Measurements from ENCODE around the gene CFAP44. TPM values are rescaled to one million over a fixed set of nuclear protein-coding genes. Genes with fewer than 3 reads are reported as not detected.
A peak's percentile ranks its signal among the peaks of the same experiment; 100 is the strongest.

Gene CFAP44
- total and polyA plus RNA-seq, 2 of the 4 experiments (the other 2 are of a cell fraction), result 0.90 to 1.7 TPM

DNA sequence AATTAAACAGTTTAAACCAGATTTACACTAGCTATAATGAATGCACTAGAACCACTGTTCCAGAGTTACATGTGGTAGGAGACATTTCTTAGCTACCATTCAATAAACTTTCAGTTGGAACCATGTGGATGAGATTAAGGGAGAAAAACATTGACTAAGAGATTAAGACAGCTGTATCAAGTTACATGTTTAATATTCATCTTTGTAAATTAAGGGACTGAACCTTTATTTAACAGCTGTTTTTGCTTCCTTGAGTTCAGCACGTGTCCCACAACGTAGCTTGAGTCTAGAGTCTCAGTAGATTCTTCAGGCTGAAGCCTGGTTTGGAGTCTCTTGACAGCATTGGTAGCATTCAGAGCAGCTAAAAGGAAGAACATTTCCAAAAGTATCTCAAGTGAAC is 27.2 kb upstream of the CFAP44 start:
- Histone ChIP-seq H3K18ac (ENCODE audit: low read depth, low read length) (no peak overlapping the region), H2AFZ (replicated peaks; ENCODE audit: low read length, poor library complexity) (no peak overlapping the region), H2BK20ac (ENCODE audit: low read depth, low read length) (no peak overlapping the region), H3K9me1 (ENCODE audit: insufficient read depth, low read length) (no peaks in the 10 kb centered on the region), H3K14ac (replicated peaks; ENCODE audit: low read depth, low read length) (no peak overlapping the region), H3K4me1 (ENCODE audit: control insufficient read depth, insufficient read depth, low read length) (no peaks in the 10 kb centered on the region), H3K27me3 (ENCODE audit: control insufficient read depth, insufficient read depth, low read length) (no peaks in the 10 kb centered on the region), H3K36me3 (ENCODE audit: control insufficient read depth, insufficient read depth, low read length) (peaks cover 6% of the 10 kb centered on the region), H3K23ac (ENCODE audit: low read depth, low read length) (no peak overlapping the region), H4K20me1 (ENCODE audit: insufficient read depth, low read length) (no peaks in the 10 kb centered on the region), H3K4me3 (ENCODE audit: insufficient read depth, low read depth, low read length) (no peak overlapping the region), H2BK5ac (ENCODE audit: low read depth, low read length, poor library complexity, severe bottlenecking) (no peak overlapping the region), H4K8ac (ENCODE audit: low read depth in 2 of 2, low read length in 2 of 2) (no peak overlapping the region), H2BK15ac (ENCODE audit: low read depth, low read length) (no peak overlapping the region), H3K4me2 (ENCODE audit: low read depth, low read length) (no peak overlapping the region), H4K5ac (ENCODE audit: low read depth, low read length) (no peak overlapping the region), H3K27ac (ENCODE audit: insufficient read depth, low read length) (no peak overlapping the region), H3K79me1 (ENCODE audit: low read depth in 1 of 2, low read length in 2 of 2) (no peaks in the 10 kb centered on the region), H4K91ac (ENCODE audit: insufficient read depth, low read depth, low read length) (no peak overlapping the region), H3K4ac (ENCODE audit: low read depth, low read length) (no peak overlapping the region), H2AK5ac (ENCODE audit: low read depth, low read length) (no peak overlapping the region), H3K56ac (ENCODE audit: extremely low read depth, insufficient read depth, low read length) (no peak overlapping the region), H3K9ac (ENCODE audit: low read depth, low read length) (no peak overlapping the region), H2AK9ac (replicated peaks; ENCODE audit: low read depth, low read length, poor library complexity) (no peak overlapping the region), H3K9me3 (ENCODE audit: control insufficient read depth, insufficient read depth, low read length) (no peaks in the 10 kb centered on the region), H2BK120ac (ENCODE audit: low read depth, low read length) (no peak overlapping the region)
- CTCF ChIA-PET, result interaction anchor here (0.6 to 1.3 kb wide), 2 partner anchors 12 to 548 kb away, joined by 5 to 12 read pairs; no protein-coding TSS in a partner anchor
- dilution Hi-C loops (cut with HindIII; ENCODE audit: low sequenced_read_pairs, unreplicated experiment), result no loop called here
- BruUV-seq (replicated peaks), result no TSS peak
- ATAC-seq (ENCODE audit: low read depth) (no peak), DNase-seq (peak; percentile 4)
- 100% methylated on average over 2 of the region's 2 CpGs; no CpG with 5 or more reads in 1 of the 2 experiments for WGBS, 2 experiments (ENCODE audit: extremely low coverage in 2 of 2, insufficient read length in 1 of 2)
- POLR2A ChIA-PET (ENCODE audit: unreplicated experiment), result no interaction called here
- in situ Hi-C loops (cut with MboI; ENCODE audit: low sequenced_read_pairs), result no loop called here
- no peak for TF ChIP-seq NFE2L2 (IDR thresholded peaks at IDR 0.05; ENCODE audit: low read depth, low read length)
- TF ChIP-seq, protein P1, sequence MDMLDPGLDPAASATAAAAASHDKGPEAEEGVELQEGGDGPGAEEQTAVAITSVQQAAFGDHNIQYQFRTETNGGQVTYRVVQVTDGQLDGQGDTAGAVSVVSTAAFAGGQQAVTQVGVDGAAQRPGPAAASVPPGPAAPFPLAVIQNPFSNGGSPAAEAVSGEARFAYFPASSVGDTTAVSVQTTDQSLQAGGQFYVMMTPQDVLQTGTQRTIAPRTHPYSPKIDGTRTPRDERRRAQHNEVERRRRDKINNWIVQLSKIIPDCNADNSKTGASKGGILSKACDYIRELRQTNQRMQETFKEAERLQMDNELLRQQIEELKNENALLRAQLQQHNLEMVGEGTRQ (IDR thresholded peaks at IDR 0.05; ENCODE audit: low read depth, low read length), result no peak
- TF ChIP-seq CHD1 (IDR thresholded peaks at IDR 0.05; ENCODE audit: low read depth, low read length), result no peak
- no peak for TF ChIP-seq MAFK (IDR thresholded peaks at IDR 0.05; ENCODE audit: low read depth, low read length)
- TF ChIP-seq RCOR1 (IDR thresholded peaks at IDR 0.05; ENCODE audit: insufficient replicate concordance, low read length), result no peak
- no peak for TF ChIP-seq RFX5 (IDR thresholded peaks at IDR 0.05; ENCODE audit: low read depth, low read length)
- no peak for TF ChIP-seq BHLHE40 (IDR thresholded peaks at IDR 0.05; ENCODE audit: low read depth, low read length)
- TF ChIP-seq CEBPB (IDR thresholded peaks at IDR 0.05; ENCODE audit: low read depth, low read length), result no peak
- TF ChIP-seq, protein P2, sequence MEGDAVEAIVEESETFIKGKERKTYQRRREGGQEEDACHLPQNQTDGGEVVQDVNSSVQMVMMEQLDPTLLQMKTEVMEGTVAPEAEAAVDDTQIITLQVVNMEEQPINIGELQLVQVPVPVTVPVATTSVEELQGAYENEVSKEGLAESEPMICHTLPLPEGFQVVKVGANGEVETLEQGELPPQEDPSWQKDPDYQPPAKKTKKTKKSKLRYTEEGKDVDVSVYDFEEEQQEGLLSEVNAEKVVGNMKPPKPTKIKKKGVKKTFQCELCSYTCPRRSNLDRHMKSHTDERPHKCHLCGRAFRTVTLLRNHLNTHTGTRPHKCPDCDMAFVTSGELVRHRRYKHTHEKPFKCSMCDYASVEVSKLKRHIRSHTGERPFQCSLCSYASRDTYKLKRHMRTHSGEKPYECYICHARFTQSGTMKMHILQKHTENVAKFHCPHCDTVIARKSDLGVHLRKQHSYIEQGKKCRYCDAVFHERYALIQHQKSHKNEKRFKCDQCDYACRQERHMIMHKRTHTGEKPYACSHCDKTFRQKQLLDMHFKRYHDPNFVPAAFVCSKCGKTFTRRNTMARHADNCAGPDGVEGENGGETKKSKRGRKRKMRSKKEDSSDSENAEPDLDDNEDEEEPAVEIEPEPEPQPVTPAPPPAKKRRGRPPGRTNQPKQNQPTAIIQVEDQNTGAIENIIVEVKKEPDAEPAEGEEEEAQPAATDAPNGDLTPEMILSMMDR (conservative IDR thresholded peaks at IDR 0.05; ENCODE audit: low read depth, low read length), result no peak
- TF ChIP-seq SMC3 (IDR thresholded peaks at IDR 0.05; ENCODE audit: low read depth, low read length), result no peak
- TF ChIP-seq ELK1 (IDR thresholded peaks at IDR 0.05; ENCODE audit: borderline replicate concordance, low read depth, low read length), result no peak
- no peak for TF ChIP-seq MAZ (IDR thresholded peaks at IDR 0.05; ENCODE audit: borderline replicate concordance, low read depth, low read length)
- TF ChIP-seq MXI1 (IDR thresholded peaks at IDR 0.05; ENCODE audit: borderline replicate concordance, low read depth, low read length), result no peak
- TF ChIP-seq POLR2A (IDR thresholded peaks at IDR 0.05; ENCODE audit: low read depth, low read length), result no peak
- TF ChIP-seq FOS (IDR thresholded peaks at IDR 0.05; ENCODE audit: low read depth, low read length), result no peak
- no peak for TF ChIP-seq RAD21 (IDR thresholded peaks at IDR 0.05; ENCODE audit: low read length)
- intact Hi-C loops (cut with micrococcal nuclease), result no loop called here

All from IMR-90 (cell line).